ENCODE data around the gene PTGFR.

The PTGFR gene

DNA sequence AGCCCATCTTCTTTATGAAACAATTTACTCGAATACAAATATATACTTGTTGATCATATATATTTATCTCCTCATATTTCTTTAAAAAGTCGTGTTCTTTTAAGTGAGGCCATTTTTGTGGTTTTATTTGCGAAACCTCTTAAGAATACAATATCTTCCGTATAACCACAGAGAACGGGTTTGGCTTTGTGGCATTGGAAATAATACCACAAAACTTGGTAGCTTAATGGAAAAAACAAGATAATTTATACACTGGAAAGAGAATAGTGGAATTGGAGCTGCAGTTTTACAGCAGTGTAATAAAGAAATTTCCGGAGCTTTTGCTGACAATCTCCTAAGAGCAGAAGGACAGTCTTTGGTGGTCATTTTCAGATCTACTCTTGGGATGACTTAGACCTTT lies 29.4 kb downstream of the PTGFR start:
- H3K36me3 ChIP-seq (ENCODE audit: control insufficient read depth, insufficient read depth, low read length), result no peaks in the 10 kb centered on the region
- H3K9ac ChIP-seq (ENCODE audit: low read length), result no peak overlapping the region
- H3K9me3 ChIP-seq (ENCODE audit: control insufficient read depth, insufficient read depth, low read depth, low read length), result no peaks in the 10 kb centered on the region
- no peaks in the 10 kb centered on the region for H3K4me1 ChIP-seq (ENCODE audit: control insufficient read depth, insufficient read depth, low read length)
- H3K27me3 ChIP-seq (ENCODE audit: control insufficient read depth, insufficient read depth, low read length), result 0 out of 2 replicates have a peak, but pooled peaks cover 3% of the 10 kb centered on the region
- H3K4me3 ChIP-seq (ENCODE audit: low read depth, low read length), result no peak overlapping the region
- H3K27ac ChIP-seq (ENCODE audit: low read depth, low read length), result no peak overlapping the region

DNA sequence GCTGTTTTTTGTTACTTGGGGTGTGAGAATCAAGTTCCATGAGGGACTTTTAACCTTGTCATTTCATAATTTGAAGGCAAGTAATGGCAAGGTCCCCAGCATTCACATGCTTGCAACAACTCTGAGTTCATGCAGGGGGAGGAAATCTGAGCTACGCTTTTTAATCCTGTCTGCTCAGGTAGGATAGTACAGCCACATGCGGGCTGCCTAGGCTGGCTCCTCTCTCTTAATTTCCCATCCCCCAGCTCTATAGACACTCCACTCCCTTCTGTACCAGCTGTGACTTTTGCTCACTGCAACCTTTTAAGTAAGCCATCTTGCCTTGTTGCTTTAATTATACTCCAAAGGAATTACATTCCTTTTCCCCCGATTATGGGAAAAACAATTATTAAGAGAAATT lies 30.1 kb downstream of the PTGFR start:
- no peaks in the 10 kb centered on the region for H3K9me3 ChIP-seq (ENCODE audit: control insufficient read depth, insufficient read depth, low read depth, low read length)
- H3K27ac ChIP-seq (ENCODE audit: low read depth, low read length), result no peak overlapping the region
- H3K4me1 ChIP-seq (ENCODE audit: control insufficient read depth, insufficient read depth, low read length), result no peaks in the 10 kb centered on the region
- no peak overlapping the region for H3K4me3 ChIP-seq (ENCODE audit: low read depth, low read length)
- no peak overlapping the region for H3K9ac ChIP-seq (ENCODE audit: low read length)
- H3K36me3 ChIP-seq (ENCODE audit: control insufficient read depth, insufficient read depth, low read length), result no peaks in the 10 kb centered on the region
- H3K27me3 ChIP-seq (ENCODE audit: control insufficient read depth, insufficient read depth, low read length), result 0 out of 2 replicates have a peak, but pooled peaks cover 3% of the 10 kb centered on the region

DNA sequence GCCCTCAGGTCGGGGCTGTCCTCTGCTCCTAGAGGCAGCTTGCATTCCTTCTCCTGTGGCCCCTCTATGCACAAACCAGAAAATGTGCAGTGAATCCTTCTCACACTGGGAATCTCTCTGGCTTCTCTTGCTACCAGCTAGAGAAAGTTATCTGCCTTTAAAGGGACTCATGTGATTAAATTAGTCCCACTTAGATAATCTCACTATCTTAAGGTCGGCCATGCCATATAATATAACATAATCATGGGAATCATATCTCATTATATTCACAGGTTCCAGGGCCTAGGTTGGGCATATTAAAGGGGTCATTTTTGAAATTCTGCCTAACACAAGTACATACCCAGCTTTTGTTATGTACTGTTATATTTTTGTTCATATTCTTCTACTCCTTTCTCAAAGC lies 31.4 kb downstream of the PTGFR start:
- 0 out of 2 replicates have a peak, but pooled peaks cover 3% of the 10 kb centered on the region for H3K27me3 ChIP-seq (ENCODE audit: control insufficient read depth, insufficient read depth, low read length)
- no peaks in the 10 kb centered on the region for H3K9me3 ChIP-seq (ENCODE audit: control insufficient read depth, insufficient read depth, low read depth, low read length)
- no peaks in the 10 kb centered on the region for H3K36me3 ChIP-seq (ENCODE audit: control insufficient read depth, insufficient read depth, low read length)
- no peak overlapping the region for H3K27ac ChIP-seq (ENCODE audit: low read depth, low read length)
- H3K9ac ChIP-seq (ENCODE audit: low read length), result no peak overlapping the region
- H3K4me3 ChIP-seq (ENCODE audit: low read depth, low read length), result no peak overlapping the region
- no peaks in the 10 kb centered on the region for H3K4me1 ChIP-seq (ENCODE audit: control insufficient read depth, insufficient read depth, low read length)

DNA sequence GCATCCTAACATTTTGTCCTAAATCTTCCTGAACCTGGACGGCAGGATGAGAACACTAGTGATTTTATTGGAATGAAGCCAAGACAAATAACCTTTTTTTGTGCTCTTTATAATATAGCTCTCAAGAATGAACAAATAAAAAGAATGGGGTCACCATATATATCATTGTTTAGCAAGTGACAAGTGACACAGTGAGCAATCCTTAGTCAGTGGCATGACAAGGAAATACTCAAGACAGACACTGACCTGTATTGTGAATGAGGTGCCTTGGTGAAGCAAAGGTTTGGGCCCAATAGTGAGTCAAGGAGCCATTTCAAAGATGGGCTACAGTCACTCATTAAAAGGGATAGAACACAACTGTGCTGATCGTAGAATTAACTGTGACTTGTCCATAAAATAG lies 35.7 kb downstream of the PTGFR start:
- Histone ChIP-seq H3K9ac (ENCODE audit: low read length) (no peak overlapping the region), H3K27ac (ENCODE audit: low read depth, low read length) (no peak overlapping the region), H3K36me3 (ENCODE audit: control insufficient read depth, insufficient read depth, low read length) (no peaks in the 10 kb centered on the region), H3K4me1 (ENCODE audit: control insufficient read depth, insufficient read depth, low read length) (no peaks in the 10 kb centered on the region), H3K4me3 (ENCODE audit: low read depth, low read length) (no peak overlapping the region), H3K27me3 (ENCODE audit: control insufficient read depth, insufficient read depth, low read length) (0 out of 2 replicates have a peak, but pooled peaks cover 3% of the 10 kb centered on the region), H3K9me3 (ENCODE audit: control insufficient read depth, insufficient read depth, low read depth, low read length) (no peaks in the 10 kb centered on the region)

DNA sequence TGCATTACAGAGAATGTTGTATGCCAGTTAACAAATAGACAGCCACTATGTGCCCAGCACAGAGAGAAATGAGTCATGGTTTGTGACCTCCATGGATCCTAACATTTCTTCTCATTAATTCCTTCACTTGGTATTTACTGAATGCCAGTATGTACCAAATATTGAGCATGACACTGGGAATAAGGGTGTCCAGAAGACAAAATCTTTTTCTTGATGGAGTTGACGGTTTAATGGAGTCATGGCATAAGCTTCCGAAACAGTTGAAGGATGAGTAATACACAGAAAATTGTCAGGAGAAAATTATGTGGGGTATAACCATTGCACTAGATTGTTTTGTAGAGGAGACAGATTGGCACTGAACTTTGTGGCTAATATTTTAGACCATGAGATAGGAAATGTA lies 36.9 kb downstream of the PTGFR start:
- Histone ChIP-seq H3K27ac (ENCODE audit: low read depth, low read length) (no peak overlapping the region), H3K9me3 (ENCODE audit: control insufficient read depth, insufficient read depth, low read depth, low read length) (no peaks in the 10 kb centered on the region), H3K9ac (ENCODE audit: low read length) (no peak overlapping the region), H3K27me3 (ENCODE audit: control insufficient read depth, insufficient read depth, low read length) (0 out of 2 replicates have a peak, but pooled peaks cover 3% of the 10 kb centered on the region), H3K4me1 (ENCODE audit: control insufficient read depth, insufficient read depth, low read length) (no peaks in the 10 kb centered on the region), H3K36me3 (ENCODE audit: control insufficient read depth, insufficient read depth, low read length) (no peaks in the 10 kb centered on the region), H3K4me3 (ENCODE audit: low read depth, low read length) (no peak overlapping the region)

DNA sequence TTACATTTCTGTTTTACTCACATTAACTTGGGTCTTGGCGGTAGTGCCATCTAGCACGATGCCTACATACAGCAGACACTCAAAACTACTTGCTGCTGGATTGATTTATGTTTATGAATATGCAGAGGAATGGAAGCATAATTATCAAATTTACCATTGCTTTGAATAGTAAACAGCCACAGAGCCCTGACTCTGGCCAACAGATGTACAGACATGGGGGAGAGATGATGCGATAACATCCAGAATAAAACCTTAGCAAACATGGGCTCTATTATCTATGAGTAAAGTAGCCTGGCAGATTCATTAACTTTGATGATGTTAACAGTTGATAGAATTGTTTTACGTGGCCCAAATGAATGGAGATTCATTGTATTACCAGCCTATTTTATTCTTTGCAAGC lies 42.8 kb downstream of the PTGFR start:
- Histone ChIP-seq H3K36me3 (ENCODE audit: control insufficient read depth, insufficient read depth, low read length) (no peaks in the 10 kb centered on the region), H3K4me1 (ENCODE audit: control insufficient read depth, insufficient read depth, low read length) (no peaks in the 10 kb centered on the region), H3K27me3 (ENCODE audit: control insufficient read depth, insufficient read depth, low read length) (no peaks in the 10 kb centered on the region)

DNA sequence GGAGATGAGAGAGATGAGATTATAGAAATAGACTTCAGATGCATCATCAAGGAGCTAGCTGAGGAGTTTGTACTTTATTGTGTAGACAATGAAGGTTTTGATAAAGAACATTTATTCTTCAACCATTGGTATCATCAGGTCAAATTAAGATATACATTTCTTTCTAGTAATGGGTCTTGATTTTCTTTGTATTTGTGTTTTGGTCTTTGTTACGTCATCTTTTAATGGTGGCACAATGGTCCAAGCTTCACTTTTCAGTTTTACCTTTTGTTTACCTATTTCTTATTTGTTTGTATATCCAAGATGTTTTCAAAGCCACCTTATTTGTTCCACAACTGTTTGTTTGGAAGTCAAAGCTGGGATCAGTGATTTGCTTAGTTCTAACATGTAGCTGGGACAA lies 44.5 kb downstream of the PTGFR start:
- no peaks in the 10 kb centered on the region for H3K36me3 ChIP-seq (ENCODE audit: control insufficient read depth, insufficient read depth, low read length)
- no peaks in the 10 kb centered on the region for H3K4me1 ChIP-seq (ENCODE audit: control insufficient read depth, insufficient read depth, low read length)
- H3K27ac ChIP-seq (ENCODE audit: low read depth, low read length), result no peak overlapping the region
- no peak overlapping the region for H3K9ac ChIP-seq (ENCODE audit: low read length)
- no peaks in the 10 kb centered on the region for H3K27me3 ChIP-seq (ENCODE audit: control insufficient read depth, insufficient read depth, low read length)
- no peak overlapping the region for H3K4me3 ChIP-seq (ENCODE audit: low read depth, low read length)
- H3K9me3 ChIP-seq (ENCODE audit: control insufficient read depth, insufficient read depth, low read depth, low read length), result no peaks in the 10 kb centered on the region

More for the DNA sequence above, 42.8 kb downstream of the PTGFR start:
- Histone ChIP-seq H3K9ac (ENCODE audit: low read length) (no peak overlapping the region), H3K4me3 (ENCODE audit: low read depth, low read length) (no peak overlapping the region), H3K9me3 (ENCODE audit: control insufficient read depth, insufficient read depth, low read depth, low read length) (no peaks in the 10 kb centered on the region), H3K27ac (ENCODE audit: low read depth, low read length) (no peak overlapping the region)

DNA sequence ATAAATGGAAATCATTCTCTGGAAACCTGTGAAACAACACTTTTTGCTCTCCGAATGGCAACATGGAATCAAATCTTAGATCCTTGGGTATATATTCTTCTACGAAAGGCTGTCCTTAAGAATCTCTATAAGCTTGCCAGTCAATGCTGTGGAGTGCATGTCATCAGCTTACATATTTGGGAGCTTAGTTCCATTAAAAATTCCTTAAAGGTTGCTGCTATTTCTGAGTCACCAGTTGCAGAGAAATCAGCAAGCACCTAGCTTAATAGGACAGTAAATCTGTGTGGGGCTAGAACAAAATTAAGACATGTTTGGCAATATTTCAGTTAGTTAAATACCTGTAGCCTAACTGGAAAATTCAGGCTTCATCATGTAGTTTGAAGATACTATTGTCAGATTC lies 45.7 kb downstream of the PTGFR start:
- Histone ChIP-seq H3K36me3 (ENCODE audit: control insufficient read depth, insufficient read depth, low read length) (no peaks in the 10 kb centered on the region), H3K9ac (ENCODE audit: low read length) (no peak overlapping the region), H3K9me3 (ENCODE audit: control insufficient read depth, insufficient read depth, low read depth, low read length) (0 out of 2 replicates have a peak, but pooled peaks cover 1% of the 10 kb centered on the region), H3K27me3 (ENCODE audit: control insufficient read depth, insufficient read depth, low read length) (no peaks in the 10 kb centered on the region), H3K4me1 (ENCODE audit: control insufficient read depth, insufficient read depth, low read length) (no peaks in the 10 kb centered on the region), H3K4me3 (ENCODE audit: low read depth, low read length) (no peak overlapping the region), H3K27ac (ENCODE audit: low read depth, low read length) (no peak overlapping the region)

DNA sequence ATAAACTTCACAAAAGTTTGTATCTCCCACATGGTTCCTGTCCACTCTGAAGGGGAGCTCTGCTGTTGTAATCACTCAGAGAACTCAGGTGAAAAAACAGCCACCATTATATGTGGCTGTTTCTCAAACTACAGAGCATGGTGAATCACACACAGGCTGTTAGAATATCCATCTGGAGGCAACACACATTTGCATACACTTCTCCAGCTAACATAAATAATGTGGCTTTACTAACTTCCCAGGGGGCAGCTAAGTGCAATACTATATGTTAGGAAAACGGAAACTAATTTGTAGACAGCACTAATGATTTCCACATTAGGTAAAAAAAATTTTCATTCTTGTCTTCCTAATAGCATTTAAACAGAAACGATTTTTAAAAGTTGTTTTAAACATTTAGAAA lies 49.3 kb downstream of the PTGFR start:
- H3K36me3 ChIP-seq (ENCODE audit: control insufficient read depth, insufficient read depth, low read length), result no peaks in the 10 kb centered on the region
- 0 out of 2 replicates have a peak, but pooled peaks cover 4% of the 10 kb centered on the region for H3K9me3 ChIP-seq (ENCODE audit: control insufficient read depth, insufficient read depth, low read depth, low read length)
- H3K27ac ChIP-seq (ENCODE audit: low read depth, low read length), result no peak overlapping the region
- no peak overlapping the region for H3K9ac ChIP-seq (ENCODE audit: low read length)
- no peaks in the 10 kb centered on the region for H3K4me1 ChIP-seq (ENCODE audit: control insufficient read depth, insufficient read depth, low read length)
- no peaks in the 10 kb centered on the region for H3K27me3 ChIP-seq (ENCODE audit: control insufficient read depth, insufficient read depth, low read length)
- no peak overlapping the region for H3K4me3 ChIP-seq (ENCODE audit: low read depth, low read length)

DNA sequence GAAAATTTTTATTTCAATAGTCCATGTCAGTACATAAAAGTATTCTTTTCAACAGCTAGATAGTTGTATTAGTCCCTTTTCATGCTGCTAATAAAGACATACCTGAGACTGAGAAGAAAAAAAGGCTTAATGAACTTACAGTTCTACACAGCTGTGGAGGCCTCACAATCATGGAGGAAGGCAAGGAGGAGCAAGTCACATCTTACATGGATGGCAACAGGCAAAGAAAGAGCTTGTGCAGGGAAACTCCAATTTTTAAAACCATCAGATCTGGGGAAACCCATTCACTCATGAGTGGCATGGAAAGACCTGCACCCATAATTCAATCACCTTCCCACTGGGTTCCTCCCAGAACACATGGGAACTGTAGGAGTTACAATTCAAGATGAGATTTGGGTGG lies 50.7 kb downstream of the PTGFR start:
- Histone ChIP-seq H3K36me3 (ENCODE audit: control insufficient read depth, insufficient read depth, low read length) (no peaks in the 10 kb centered on the region), H3K9me3 (ENCODE audit: control insufficient read depth, insufficient read depth, low read depth, low read length) (0 out of 2 replicates have a peak, but pooled peaks cover 4% of the 10 kb centered on the region)

DNA sequence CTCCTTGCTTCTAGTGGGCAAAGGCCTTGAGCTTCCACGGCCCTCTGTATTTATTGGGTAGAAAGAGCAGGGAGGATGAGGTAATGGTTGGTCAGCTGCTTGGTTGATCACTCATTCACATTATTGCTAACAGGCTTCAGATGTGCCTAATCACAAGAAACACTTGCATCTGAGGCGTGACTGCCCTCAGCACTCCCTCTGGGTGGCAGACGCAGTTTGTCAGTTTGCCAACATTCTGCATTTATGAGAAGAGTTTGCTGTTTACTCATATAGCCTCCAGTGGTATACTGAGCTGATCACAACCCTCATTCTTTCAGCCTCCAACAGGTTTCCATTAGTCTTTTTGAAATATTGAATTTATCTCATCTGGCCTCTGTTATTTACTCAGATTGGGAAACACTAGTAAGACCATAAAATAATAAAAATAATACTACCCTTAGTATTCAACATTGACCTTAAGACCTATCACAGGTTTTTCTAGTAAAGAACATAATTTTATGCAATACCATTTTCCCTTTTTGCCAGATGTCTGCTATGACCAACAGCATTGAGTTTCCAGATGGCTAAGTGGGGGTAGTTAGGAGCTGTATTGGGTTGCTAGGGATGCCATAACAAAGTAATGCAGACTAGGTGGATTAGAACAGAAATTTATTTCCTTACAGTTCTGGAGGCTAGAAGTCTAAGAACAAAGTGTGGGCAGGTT lies 53.3 kb downstream of the PTGFR start:
- no peaks in the 10 kb centered on the region for H3K27me3 ChIP-seq (ENCODE audit: control insufficient read depth, insufficient read depth, low read length)
- H3K36me3 ChIP-seq (ENCODE audit: control insufficient read depth, insufficient read depth, low read length), result no peaks in the 10 kb centered on the region
- 0 out of 2 replicates have a peak, but pooled peaks cover 4% of the 10 kb centered on the region for H3K9me3 ChIP-seq (ENCODE audit: control insufficient read depth, insufficient read depth, low read depth, low read length)
- no peak overlapping the region for H3K4me3 ChIP-seq (ENCODE audit: low read depth, low read length)
- H3K4me1 ChIP-seq (ENCODE audit: control insufficient read depth, insufficient read depth, low read length), result no peaks in the 10 kb centered on the region
- no peak overlapping the region for H3K9ac ChIP-seq (ENCODE audit: low read length)
- H3K27ac ChIP-seq (ENCODE audit: low read depth, low read length), result no peak overlapping the region

More for the DNA sequence above, 50.7 kb downstream of the PTGFR start:
- Histone ChIP-seq H3K27ac (ENCODE audit: low read depth, low read length) (no peak overlapping the region), H3K4me3 (ENCODE audit: low read depth, low read length) (no peak overlapping the region), H3K9ac (ENCODE audit: low read length) (no peak overlapping the region), H3K27me3 (ENCODE audit: control insufficient read depth, insufficient read depth, low read length) (no peaks in the 10 kb centered on the region), H3K4me1 (ENCODE audit: control insufficient read depth, insufficient read depth, low read length) (no peaks in the 10 kb centered on the region)
